SK-N-SH (cell line): ENCODE measurements around the gene RHOBTB1. TPM values are rescaled to one million over a fixed set of nuclear protein-coding genes. Genes with fewer than 3 reads are reported as not detected.
A peak's percentile ranks its signal among the peaks of the same experiment; 100 is the strongest.

Experiments used
- CTCF ChIA-PET: fragments of 300-600, 350-600 bp; formaldehyde crosslinking; extraction: SDS; loops from one replicate; lab custom pipeline; 2021; lab: Yijun Ruan, JAX
- POLR2A ChIA-PET: fragments of 350-600 bp; sonication (Branson Sonifier 250); formaldehyde crosslinking; extraction: SDS; loops from one replicate; lab custom pipeline; 2020; ENCODE audit warnings: antibody characterized with exemption, inconsistent platforms; lab: Yijun Ruan, JAX
- DNase-seq: peaks from one replicate; pipeline ENCODE4 v3.0.0; 2012
- H2AFZ ChIP-seq: fragments of 200-600 bp; sonication (generic); 2 replicates; pipeline ENCODE4 v1.8.1; 2016; ENCODE audit warnings: antibody characterized with exemption, mild to moderate bottlenecking, low read depth
- H3F3A ChIP-seq: fragments of 200-600 bp; sonication (generic); replicated peaks from 2 replicates; pipeline ENCODE3; 2016; ENCODE audit warnings: antibody characterized with exemption, mild to moderate bottlenecking; ENCODE audit not compliant: insufficient read depth
- H3K27ac ChIP-seq, 2 experiments: fragments of 200-500 bp in 1 of 2; fragments of 200-600 bp in 1 of 2; sonication (Bioruptor generic) in 1 of 2; sonication (generic), shearing (Covaris generic) in 1 of 2; 2 replicates each; pipeline versions ENCODE4 v1.5.1 to v1.6.1; 2014 to 2016; ENCODE audit warnings: low read depth in 2 of 2, inconsistent platforms in 1 of 2, low read length in 1 of 2, mild to moderate bottlenecking in 1 of 2, mixed read lengths in 1 of 2
- H3K27me3 ChIP-seq: fragments of 200-600 bp; sonication (generic), shearing (Covaris generic); 2 replicates; pipeline ENCODE4 v1.6.1; 2016; ENCODE audit warnings: mixed run types; ENCODE audit not compliant: insufficient read depth
- H3K36me3 ChIP-seq, 2 experiments: fragments of 200-500 bp in 1 of 2; fragments of 200-600 bp in 1 of 2; sonication (Bioruptor generic) in 1 of 2; sonication (generic) in 1 of 2; replicated peaks in 1 of 2; 2 replicates each; pipeline versions ENCODE3 to v1.5.1; 2014 to 2016; ENCODE audit warnings: low read length in 1 of 2, mild to moderate bottlenecking in 1 of 2; ENCODE audit not compliant: insufficient read depth in 2 of 2, control insufficient read depth in 1 of 2
- H3K4me1 ChIP-seq, 2 experiments: fragments of 200-500 bp in 1 of 2; fragments of 200-600 bp in 1 of 2; sonication (Bioruptor generic) in 1 of 2; sonication (generic), shearing (Covaris generic) in 1 of 2; 2 replicates each; pipeline versions ENCODE4 v1.5.1 to v1.6.1; 2014 to 2016; ENCODE audit warnings: low read depth in 1 of 2, low read length in 1 of 2, mixed run types in 1 of 2; ENCODE audit not compliant: insufficient read depth in 2 of 2, control insufficient read depth in 1 of 2
- H3K4me2 ChIP-seq: fragments of 200-600 bp; sonication (generic), shearing (Covaris generic); 2 replicates; pipeline ENCODE4 v1.6.1; 2017; ENCODE audit warnings: mixed run types
- H3K4me3 ChIP-seq, 2 experiments: fragments of 200-500 bp in 1 of 2; fragments of 200-600 bp in 1 of 2; sonication (Bioruptor generic) in 1 of 2; sonication (generic), shearing (Covaris generic) in 1 of 2; 2 replicates each; pipeline versions ENCODE4 v1.5.1 to v1.8.1; 2014 to 2016; ENCODE audit warnings: low read depth in 2 of 2, inconsistent platforms in 1 of 2, low read length in 1 of 2, mild to moderate bottlenecking in 1 of 2, mixed read lengths in 1 of 2, moderate library complexity in 1 of 2
- H3K79me2 ChIP-seq: fragments of 200-600 bp; sonication (generic); 2 replicates; pipeline ENCODE4 v1.8.1; 2017; ENCODE audit warnings: mild to moderate bottlenecking; ENCODE audit not compliant: insufficient read depth
- H3K9ac ChIP-seq: fragments of 200-600 bp; sonication (generic); 2 replicates; pipeline ENCODE4 v1.6.1; 2017; ENCODE audit warnings: mixed run types
- H3K9me2 ChIP-seq: fragments of 200-600 bp; sonication (generic); 2 replicates; pipeline ENCODE4 v1.6.1; 2017; ENCODE audit warnings: mixed run types
- H3K9me3 ChIP-seq: fragments of 200-600 bp; sonication (generic); 2 replicates; pipeline ENCODE4 v1.6.1; 2017; ENCODE audit warnings: mixed run types, mild to moderate bottlenecking, moderate library complexity
- H4K20me1 ChIP-seq: fragments of 200-600 bp; sonication (generic); 2 replicates; pipeline ENCODE4 v1.6.1; 2017; ENCODE audit warnings: mild to moderate bottlenecking, mixed run types; ENCODE audit not compliant: insufficient read depth
- CHD2 ChIP-seq: fragments of 150-350 bp; IDR thresholded peaks from 2 replicates; pipeline ENCODE4 v1.6.1; 2018; ENCODE audit warnings: low read length; ENCODE audit not compliant: partially characterized antibody
- CTCF ChIP-seq: fragments of 200-600 bp; sonication (generic); IDR thresholded peaks from 2 replicates; pipeline ENCODE4 v1.6.1; 2017; ENCODE audit warnings: antibody characterized with exemption, mild to moderate bottlenecking, moderate library complexity
- EP300 ChIP-seq, 2 experiments: IDR thresholded peaks; 2 replicates each; pipeline versions ENCODE4 v1.4.0 to v1.6.1; 2012; ENCODE audit warnings: borderline replicate concordance in 1 of 2, low read depth in 1 of 2, low read length in 1 of 2
- EZH2phosphoT487 ChIP-seq: fragments of 200-600 bp; sonication (generic); IDR thresholded peaks from 2 replicates; pipeline ENCODE4 v1.6.1; 2017; ENCODE audit warnings: low read depth, mixed run types, mild to moderate bottlenecking, antibody characterized with exemption, moderate library complexity, borderline replicate concordance
- FOSL2 ChIP-seq: IDR thresholded peaks from 2 replicates; pipeline ENCODE4 v1.4.0; 2012; ENCODE audit warnings: low read depth, mild to moderate bottlenecking, moderate library complexity, borderline replicate concordance
- FOXM1 ChIP-seq: IDR thresholded peaks from 2 replicates; pipeline ENCODE4 v1.4.0; 2012; ENCODE audit warnings: low read depth, mild to moderate bottlenecking
- GABPA ChIP-seq: IDR thresholded peaks from 2 replicates; pipeline ENCODE4 v1.4.0; 2012; ENCODE audit warnings: low read depth, mild to moderate bottlenecking
- GATA2 ChIP-seq: sonication (generic); formaldehyde crosslinking; IDR thresholded peaks from 2 replicates; pipeline ENCODE4 v1.5.0; 2020; ENCODE audit warnings: mild to moderate bottlenecking, missing genetic modification reagents
- JUND ChIP-seq: IDR thresholded peaks from 2 replicates; pipeline ENCODE4 v1.4.0; 2012
- MEF2A ChIP-seq: IDR thresholded peaks from 2 replicates; pipeline ENCODE4 v1.4.0; 2012; ENCODE audit warnings: low read depth, borderline replicate concordance
- POLR2AphosphoS5 ChIP-seq: IDR thresholded peaks from 2 replicates; pipeline ENCODE4 v1.6.1; 2012; ENCODE audit warnings: low read depth, low read length
- RAD21 ChIP-seq: IDR thresholded peaks from 2 replicates; pipeline ENCODE4 v1.6.1; 2012; ENCODE audit warnings: mild to moderate bottlenecking, low read length
- RFX5 ChIP-seq: IDR thresholded peaks from 2 replicates; pipeline ENCODE4 v1.6.1; 2012; ENCODE audit warnings: mild to moderate bottlenecking, improper control_type of control experiment, low read length
- SIN3A ChIP-seq: IDR thresholded peaks from 2 replicates; pipeline ENCODE4 v1.6.1; 2012; ENCODE audit warnings: low read depth, mild to moderate bottlenecking, low read length, moderate library complexity, borderline replicate concordance
- TAF1 ChIP-seq: IDR thresholded peaks from 2 replicates; pipeline ENCODE4 v1.6.1; 2012; ENCODE audit warnings: low read depth, mild to moderate bottlenecking, low read length, moderate library complexity, borderline replicate concordance
- USF2 ChIP-seq: fragments of 150-350 bp; IDR thresholded peaks from 2 replicates; pipeline ENCODE4 v1.6.1; 2017; ENCODE audit warnings: antibody characterized with exemption, low read length, low read depth, borderline replicate concordance
- YY1 ChIP-seq: IDR thresholded peaks from 2 replicates; pipeline ENCODE4 v1.4.0; 2012; ENCODE audit warnings: low read depth, mild to moderate bottlenecking
- WGBS: methylation state at CpG from one replicate; pipeline ENCODE4 v1.1.6; 2017; ENCODE audit warnings: low lambda C conversion rate; 5-methylcytosine and 5-hydroxymethylcytosine counted together
- polyA plus RNA-seq, 3 experiments: library from polyadenylated mRNA; depleted of rRNA; stranded (reverse); fragments of >200 nt; gene quantifications; 2 replicates each; pipeline ENCODE4 v1.2.3, GENCODE V29; 2012
- TF ChIP-seq, protein P1 (sequence below): IDR thresholded peaks from 2 replicates; pipeline ENCODE4; 2012
- TF ChIP-seq, protein P2 (sequence below): IDR thresholded peaks from 2 replicates; pipeline ENCODE4 v1.6.1; 2012; ENCODE audit warnings: mild to moderate bottlenecking, low read depth, low read length, moderate library complexity

Gene RHOBTB1
- polyA plus RNA-seq, 1 of the 3 experiments (the other 2 are of a cell fraction) = 10.5 TPM

DNA sequence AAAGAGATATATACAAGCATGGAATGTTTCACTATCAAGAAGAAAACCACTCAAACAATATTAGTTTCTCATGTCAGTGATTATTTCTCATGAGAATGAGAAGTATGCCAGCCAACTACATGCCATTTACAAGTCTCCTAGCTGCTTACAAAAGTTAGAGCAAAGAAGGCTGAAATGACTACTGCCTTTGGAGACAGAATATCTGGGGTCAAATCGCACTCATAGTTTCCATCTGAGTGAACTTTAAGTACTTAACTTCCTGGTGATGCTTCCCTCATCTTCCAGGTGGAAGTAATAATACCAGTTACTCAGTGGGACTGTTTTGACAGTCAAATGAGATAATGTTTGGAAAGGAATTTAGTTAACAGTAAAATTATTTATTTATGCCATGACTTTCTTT, 42.0 kb upstream of the RHOBTB1 start:
- no peaks in the 10 kb centered on the region for H3F3A ChIP-seq
- H3K27me3 ChIP-seq = no peaks in the 10 kb centered on the region
- no peak overlapping the region for H3K4me2 ChIP-seq
- no peak for TF ChIP-seq USF2
- no peak for TF ChIP-seq FOXM1
- TF ChIP-seq GABPA = no peak
- TF ChIP-seq TAF1 = no peak
- no peak for TF ChIP-seq CTCF
- TF ChIP-seq CHD2 = no peak
- no peak for TF ChIP-seq EZH2phosphoT487
- no peak for TF ChIP-seq GATA2 (CRISPR knock-in tag)
- TF ChIP-seq SIN3A = no peak
- TF ChIP-seq, protein P1, sequence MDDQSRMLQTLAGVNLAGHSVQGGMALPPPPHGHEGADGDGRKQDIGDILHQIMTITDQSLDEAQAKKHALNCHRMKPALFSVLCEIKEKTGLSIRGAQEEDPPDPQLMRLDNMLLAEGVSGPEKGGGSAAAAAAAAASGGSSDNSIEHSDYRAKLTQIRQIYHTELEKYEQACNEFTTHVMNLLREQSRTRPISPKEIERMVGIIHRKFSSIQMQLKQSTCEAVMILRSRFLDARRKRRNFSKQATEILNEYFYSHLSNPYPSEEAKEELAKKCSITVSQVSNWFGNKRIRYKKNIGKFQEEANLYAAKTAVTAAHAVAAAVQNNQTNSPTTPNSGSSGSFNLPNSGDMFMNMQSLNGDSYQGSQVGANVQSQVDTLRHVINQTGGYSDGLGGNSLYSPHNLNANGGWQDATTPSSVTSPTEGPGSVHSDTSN = no peak
- TF ChIP-seq RAD21 = no peak
- TF ChIP-seq FOSL2 = no peak
- no peaks in the 10 kb centered on the region for H3K36me3 ChIP-seq
- no peak overlapping the region for H3K4me3 ChIP-seq
- no peak overlapping the region for H3K27ac ChIP-seq
- no peaks in the 10 kb centered on the region for H4K20me1 ChIP-seq
- no peaks in the 10 kb centered on the region; a peak in 1 of 4 replicates for H3K4me1 ChIP-seq
- POLR2A ChIA-PET = no interaction called here
- no peaks in the 10 kb centered on the region for H3K9me3 ChIP-seq
- H2AFZ ChIP-seq = no peak overlapping the region; the same call in 1 of the 2 replicates
- WGBS = 92% methylated on average over 1 of the region's 1 CpG
- no peak overlapping the region for H3K9ac ChIP-seq
- DNase-seq = no peak
- CTCF ChIA-PET = no interaction called here
- H3K79me2 ChIP-seq = no peaks in the 10 kb centered on the region
- H3K9me2 ChIP-seq = no peaks in the 10 kb centered on the region

GRCh38 chr10:60980997-60981396, 37.0 kb upstream of the RHOBTB1 start:
- Histone ChIP-seq H4K20me1 (no peaks in the 10 kb centered on the region), H3K27me3 (no peaks in the 10 kb centered on the region), H3F3A (peaks cover 6% of the 10 kb centered on the region), H3K36me3 (no peaks in the 10 kb centered on the region), H2AFZ (no peak overlapping the region), H3K4me1 (peaks cover 0 to 8% of the 10 kb centered on the region in 2 experiments; a peak in 2 of 4 replicates), H3K4me2 (no peak overlapping the region), H3K4me3 (no peak overlapping the region), H3K9ac (no peak overlapping the region), H3K27ac (no peak overlapping the region), H3K9me3 (no peaks in the 10 kb centered on the region), H3K79me2 (no peaks in the 10 kb centered on the region), H3K9me2 (no peaks in the 10 kb centered on the region)
- CTCF ChIA-PET = interaction anchor here (0.6 kb wide), 1 partner anchor 140 kb away, joined by 3 read pairs; no protein-coding TSS in a partner anchor
- TF ChIP-seq, protein P2, sequence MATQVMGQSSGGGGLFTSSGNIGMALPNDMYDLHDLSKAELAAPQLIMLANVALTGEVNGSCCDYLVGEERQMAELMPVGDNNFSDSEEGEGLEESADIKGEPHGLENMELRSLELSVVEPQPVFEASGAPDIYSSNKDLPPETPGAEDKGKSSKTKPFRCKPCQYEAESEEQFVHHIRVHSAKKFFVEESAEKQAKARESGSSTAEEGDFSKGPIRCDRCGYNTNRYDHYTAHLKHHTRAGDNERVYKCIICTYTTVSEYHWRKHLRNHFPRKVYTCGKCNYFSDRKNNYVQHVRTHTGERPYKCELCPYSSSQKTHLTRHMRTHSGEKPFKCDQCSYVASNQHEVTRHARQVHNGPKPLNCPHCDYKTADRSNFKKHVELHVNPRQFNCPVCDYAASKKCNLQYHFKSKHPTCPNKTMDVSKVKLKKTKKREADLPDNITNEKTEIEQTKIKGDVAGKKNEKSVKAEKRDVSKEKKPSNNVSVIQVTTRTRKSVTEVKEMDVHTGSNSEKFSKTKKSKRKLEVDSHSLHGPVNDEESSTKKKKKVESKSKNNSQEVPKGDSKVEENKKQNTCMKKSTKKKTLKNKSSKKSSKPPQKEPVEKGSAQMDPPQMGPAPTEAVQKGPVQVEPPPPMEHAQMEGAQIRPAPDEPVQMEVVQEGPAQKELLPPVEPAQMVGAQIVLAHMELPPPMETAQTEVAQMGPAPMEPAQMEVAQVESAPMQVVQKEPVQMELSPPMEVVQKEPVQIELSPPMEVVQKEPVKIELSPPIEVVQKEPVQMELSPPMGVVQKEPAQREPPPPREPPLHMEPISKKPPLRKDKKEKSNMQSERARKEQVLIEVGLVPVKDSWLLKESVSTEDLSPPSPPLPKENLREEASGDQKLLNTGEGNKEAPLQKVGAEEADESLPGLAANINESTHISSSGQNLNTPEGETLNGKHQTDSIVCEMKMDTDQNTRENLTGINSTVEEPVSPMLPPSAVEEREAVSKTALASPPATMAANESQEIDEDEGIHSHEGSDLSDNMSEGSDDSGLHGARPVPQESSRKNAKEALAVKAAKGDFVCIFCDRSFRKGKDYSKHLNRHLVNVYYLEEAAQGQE = no peak
- TF ChIP-seq POLR2AphosphoS5 = no peak
- TF ChIP-seq JUND = 0 out of 2 replicates have a peak, but pooled peaks have one; percentile 8
- no peak for TF ChIP-seq YY1
- TF ChIP-seq RFX5 = no peak
- TF ChIP-seq CTCF = no peak
- no peak for TF ChIP-seq EP300 (IDR thresholded peaks at IDR 0.05; ENCODE audit: borderline replicate concordance in 1 of 2, low read depth in 1 of 2, low read length in 1 of 2)
- no peak for TF ChIP-seq CHD2
- TF ChIP-seq MEF2A = 0 out of 2 replicates have a peak, but pooled peaks have one; percentile 10
- no peak for DNase-seq
- WGBS = 53% methylated on average over 1 of the region's 1 CpG
- POLR2A ChIA-PET = no interaction called here
